Hypothalamus (tissue), 51 donors: ENCODE data around the gene CRYBB3.
"Not testable (repeated sequence)": the region's sequence is repeated elsewhere in the genome, so short reads cannot be mapped to it uniquely, and the experiment has no call there.

Experiments used
- DNase-seq, 51 donors: peaks; one replicate each; lab custom pipeline; 2025; lab: John Stamatoyannopoulos, UW

The CRYBB3 gene

GRCh38 chr22:25174156-25174887, 25.3 kb upstream of the CRYBB3 start:
- no peak for DNase-seq

DNA sequence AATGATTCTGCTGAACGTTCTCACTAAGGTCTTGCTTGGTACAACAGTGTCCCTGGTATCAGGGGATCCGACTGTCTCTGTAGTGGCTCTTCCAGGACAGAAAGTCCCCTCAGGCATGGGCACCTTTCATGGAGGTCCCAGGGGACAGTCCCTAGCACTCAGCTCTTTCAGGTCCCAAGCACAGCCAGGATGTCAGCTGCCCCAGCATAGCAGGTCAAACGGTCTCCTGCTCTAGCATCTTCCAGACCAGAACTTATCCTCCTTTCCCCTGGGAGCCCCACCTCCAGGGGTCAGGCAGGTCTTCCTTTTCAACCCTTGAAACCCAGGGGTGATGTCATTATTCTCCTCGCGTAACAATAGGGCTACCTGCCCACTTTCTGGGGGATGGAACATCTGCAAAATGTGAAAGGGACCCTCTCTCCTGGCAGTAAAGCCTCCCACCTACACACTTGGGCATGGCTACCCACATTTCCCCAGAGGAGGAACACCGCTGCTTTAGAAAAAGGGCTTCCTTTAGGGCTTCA, 24.7 kb upstream of the CRYBB3 start:
- no peak for DNase-seq

DNA sequence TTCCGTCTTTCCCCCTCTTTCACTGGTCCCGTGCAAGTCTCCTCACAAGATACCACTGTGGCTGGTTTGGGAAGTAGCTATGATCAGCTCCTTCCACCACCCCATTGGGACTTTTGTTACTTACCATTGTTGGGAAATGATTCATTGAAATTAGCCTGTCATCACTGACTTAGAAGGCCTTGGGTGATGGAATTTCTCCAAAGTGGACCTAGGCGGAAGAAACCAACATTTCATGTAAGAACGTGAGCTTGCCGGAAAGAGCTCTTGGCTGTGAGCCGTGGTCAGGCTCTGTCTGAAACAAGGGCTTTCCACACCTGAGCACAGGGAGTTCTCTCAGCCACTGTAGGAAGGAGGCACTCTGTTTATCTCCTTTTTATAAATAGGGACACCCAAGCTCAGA, 23.5 kb upstream of the CRYBB3 start:
- no peak for DNase-seq

- DNase-seq, result no peak
Observed at GRCh38 chr22:25176799-25177198, 22.9 kb upstream of the CRYBB3 start.

GRCh38 chr22:25177226-25177625, 22.4 kb upstream of the CRYBB3 start:
- no peak for DNase-seq

GRCh38 chr22:25177895-25178294, 21.8 kb upstream of the CRYBB3 start:
- no peak for DNase-seq

DNA sequence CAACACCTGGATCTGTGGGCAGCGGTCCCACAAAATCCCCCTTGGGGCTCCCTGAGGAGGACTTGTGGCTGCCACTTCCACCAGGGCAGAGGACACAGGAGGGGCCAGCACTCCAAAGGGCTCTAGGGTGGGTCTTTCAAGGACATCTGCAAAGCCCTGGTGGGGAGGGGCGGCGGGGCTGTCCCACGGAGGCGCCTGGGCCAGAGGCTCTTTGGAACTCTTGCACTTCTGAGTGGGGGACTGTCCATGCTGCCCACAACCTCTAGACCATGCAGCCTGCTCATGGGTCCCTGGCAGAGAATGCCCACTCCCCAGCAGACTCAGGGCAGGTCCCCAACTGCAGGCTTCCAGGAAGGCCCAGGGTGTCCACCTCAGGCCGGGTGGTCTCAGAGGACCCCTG, 21.3 kb upstream of the CRYBB3 start:
- not testable (repeated sequence) for DNase-seq

- DNase-seq, result not testable (repeated sequence)
Observed at GRCh38 chr22:25178869-25179631, 20.6 kb upstream of the CRYBB3 start.

GRCh38 chr22:25182131-25183110, 17.2 kb upstream of the CRYBB3 start:
- no peak for DNase-seq

GRCh38 chr22:25183949-25184619, 15.6 kb upstream of the CRYBB3 start:
- DNase-seq, result no peak

- DNase-seq, result no peak
Observed at GRCh38 chr22:25186140-25186539, 13.5 kb upstream of the CRYBB3 start.

DNA sequence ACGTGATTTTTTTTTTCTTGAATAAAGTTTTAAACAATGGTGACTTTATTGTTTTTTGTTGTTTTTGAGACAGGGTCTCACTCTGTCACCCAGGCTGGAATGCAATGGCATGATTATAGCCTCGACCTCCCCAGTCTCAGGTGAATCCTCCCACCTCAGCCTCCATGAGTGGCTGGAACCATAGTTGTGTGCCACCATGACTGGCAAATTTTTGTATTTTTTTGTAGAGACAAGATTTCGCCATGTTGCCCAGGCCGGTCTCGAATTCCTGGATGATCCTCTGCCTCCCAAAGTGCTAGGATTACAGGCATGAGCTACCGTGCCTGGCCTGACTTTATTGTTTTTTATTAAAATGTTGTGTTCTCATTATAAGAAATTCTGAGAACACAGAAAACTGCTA, 12.2 kb upstream of the CRYBB3 start:
- no peak for DNase-seq

DNA sequence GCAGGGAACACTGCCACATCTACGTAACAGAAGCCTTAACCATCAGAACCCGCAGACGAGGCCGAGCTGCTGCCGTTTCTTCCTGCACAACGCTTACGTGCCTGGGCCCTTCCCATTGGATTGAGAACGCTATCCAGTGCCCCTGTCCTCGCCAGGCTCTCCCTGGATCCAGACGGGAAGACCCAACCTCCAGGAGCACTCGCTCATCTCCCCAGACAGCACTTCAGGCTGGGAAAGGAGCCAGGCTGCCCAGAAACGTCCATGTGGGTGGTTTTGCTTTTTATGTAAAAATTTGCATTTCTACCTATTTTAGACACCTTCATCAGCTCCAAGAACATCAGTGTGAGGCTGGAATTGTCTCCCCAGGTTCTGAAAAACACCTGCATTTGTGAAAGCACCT, 7.3 kb upstream of the CRYBB3 start:
- peak in 1 of 51 donors; percentile 11 for DNase-seq

DNA sequence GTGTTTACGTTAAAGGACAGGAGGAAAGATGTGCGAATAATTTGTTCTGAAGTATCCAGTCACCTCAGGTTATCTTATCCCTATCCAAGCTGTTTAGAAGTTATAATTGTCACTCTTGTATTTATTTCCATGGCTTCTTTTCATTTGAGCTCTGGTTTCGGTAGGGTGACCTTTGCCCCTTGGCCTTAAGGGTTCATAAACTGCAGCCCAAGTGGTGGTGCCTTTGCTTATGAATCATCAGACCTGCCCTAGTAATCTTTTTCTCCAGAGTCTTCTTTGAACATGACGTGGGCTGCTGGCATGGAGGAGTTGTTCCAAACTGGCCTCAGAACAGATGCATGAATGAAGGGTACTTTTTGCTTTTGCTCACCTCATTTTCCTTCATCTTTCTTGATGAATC, 6.5 kb upstream of the CRYBB3 start:
- no peak for DNase-seq

GRCh38 chr22:25193548-25193947, 6.1 kb upstream of the CRYBB3 start:
- no peak for DNase-seq

- no peak for DNase-seq
Observed at GRCh38 chr22:25196326-25196725, 3.3 kb upstream of the CRYBB3 start.

DNA sequence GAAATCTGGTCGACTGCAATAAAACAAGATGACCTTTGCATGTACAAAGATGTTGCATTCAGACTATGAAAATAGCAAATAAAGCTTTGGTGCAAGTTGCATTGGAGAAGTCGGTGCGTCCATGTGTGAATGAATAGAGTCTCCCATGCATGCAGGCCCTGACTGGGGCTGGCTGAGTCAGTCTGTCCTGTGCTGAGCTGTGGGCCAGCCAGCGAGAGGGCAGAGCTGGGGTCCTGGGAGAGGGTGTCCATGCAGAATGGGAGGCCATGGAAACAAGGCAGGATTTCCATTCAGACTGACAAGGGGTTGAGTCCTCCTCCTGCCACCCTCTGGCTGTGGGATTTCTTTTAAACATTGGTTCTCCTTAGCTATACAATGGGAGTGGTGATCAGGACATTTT, 2.3 kb upstream of the CRYBB3 start:
- peak in 1 of 51 donors; percentile 4 for DNase-seq

DNA sequence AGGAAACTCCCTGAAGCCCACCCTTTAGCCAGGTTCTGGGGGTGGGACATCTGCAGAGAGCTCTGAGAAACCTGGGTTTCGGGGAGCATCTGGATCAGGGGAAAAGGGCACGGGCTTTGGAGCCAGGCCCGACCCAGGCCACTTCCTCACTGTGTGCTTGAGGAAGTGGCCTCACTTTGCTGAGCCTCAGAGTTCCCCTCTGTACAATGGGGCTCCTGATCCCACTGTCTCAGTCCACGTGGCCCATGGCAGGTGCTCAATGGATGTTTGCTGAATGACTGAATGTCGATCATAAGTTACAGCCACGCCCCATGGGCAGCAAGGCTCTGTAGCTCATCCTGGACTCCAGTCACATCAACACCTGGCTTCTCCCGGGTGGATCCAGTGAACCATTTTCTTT, 1.3 kb downstream of the CRYBB3 start:
- DNase-seq, result no peak

DNA sequence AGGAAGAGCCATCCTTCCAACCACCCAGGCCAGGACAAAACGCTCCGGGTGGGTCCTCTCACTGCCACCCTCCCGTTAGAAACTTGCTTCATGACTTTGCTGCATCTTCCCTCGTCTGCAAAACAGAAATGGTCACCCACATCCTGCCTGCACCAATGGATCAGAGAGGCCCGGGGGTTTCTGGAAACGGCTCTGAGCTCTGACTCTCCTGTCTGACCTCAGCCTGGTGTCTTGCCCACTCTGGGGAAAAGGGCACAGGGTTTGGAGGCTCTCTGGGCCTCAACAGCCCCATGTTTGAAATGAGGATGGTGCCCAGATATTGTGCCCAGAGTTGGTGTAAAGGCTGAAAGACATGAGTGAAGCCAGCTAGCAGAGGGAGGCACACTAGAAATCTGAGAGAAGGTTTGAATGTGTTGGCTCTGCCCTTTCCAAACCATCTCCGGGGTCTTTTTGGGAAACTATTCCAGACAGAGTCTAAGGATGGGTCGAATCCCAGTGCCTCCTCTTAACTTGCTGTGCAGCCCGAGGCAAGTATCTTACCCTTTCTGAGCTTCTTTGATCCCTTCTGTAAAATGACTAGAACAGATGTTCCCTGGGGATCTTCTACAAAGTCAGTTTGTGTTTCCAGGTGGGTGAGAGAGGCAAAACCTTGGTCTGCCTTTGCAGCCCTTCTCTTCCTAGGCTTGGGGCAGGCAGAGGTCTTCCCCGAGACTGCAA, 2.1 kb downstream of the CRYBB3 start:
- DNase-seq, result no peak
